Inflammatory macrophage treated with lipopolysaccharide for 4 hours (primary cell): Measurements from ENCODE around the gene SDR42E1.
"Not testable (repeated sequence)": the region's sequence is repeated elsewhere in the genome, so short reads cannot be mapped to it uniquely, and the experiment has no call there.

Experiments
- DNase-seq: peaks from one replicate; pipeline ENCODE4 v3.0.0-alpha.2; 2020

The SDR42E1 gene

GRCh38 chr16:82034981-82035612, 23.8 kb upstream of the SDR42E1 start, which contains the start of gene HSD17B2:
Gene HSD17B2 (plus strand): TSS chr16:82035253. CDS start chr16:82035425, 172 bp downstream.
- DNase-seq, result no peak

- DNase-seq, result no peak
These were observed 22.5 kb upstream of the SDR42E1 start for GRCh38 chr16:82033683-82034300.

DNA sequence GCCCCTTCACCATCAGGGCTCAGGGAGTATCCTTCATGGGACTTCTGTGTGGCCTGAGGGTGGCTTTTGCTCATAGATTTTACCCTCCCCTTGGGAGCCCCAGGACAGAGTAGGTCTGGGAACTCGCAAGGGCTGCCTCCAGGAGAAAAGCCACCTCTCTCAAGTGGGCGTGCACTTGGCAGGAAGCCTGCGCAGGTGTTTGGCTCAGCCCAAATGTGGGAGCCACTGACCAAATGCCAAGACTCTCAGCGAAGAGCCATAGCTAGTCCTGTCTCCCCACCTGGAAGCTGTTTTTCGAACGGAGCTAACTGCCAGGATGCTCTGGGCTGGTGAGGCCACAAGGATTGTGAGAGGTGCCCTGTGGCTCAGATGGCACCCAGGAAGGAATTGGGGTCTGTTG, 21.7 kb upstream of the SDR42E1 start:
- DNase-seq, result no peak

GRCh38 chr16:82031116-82032084, 20.1 kb upstream of the SDR42E1 start:
- peak; percentile 69 for DNase-seq

DNA sequence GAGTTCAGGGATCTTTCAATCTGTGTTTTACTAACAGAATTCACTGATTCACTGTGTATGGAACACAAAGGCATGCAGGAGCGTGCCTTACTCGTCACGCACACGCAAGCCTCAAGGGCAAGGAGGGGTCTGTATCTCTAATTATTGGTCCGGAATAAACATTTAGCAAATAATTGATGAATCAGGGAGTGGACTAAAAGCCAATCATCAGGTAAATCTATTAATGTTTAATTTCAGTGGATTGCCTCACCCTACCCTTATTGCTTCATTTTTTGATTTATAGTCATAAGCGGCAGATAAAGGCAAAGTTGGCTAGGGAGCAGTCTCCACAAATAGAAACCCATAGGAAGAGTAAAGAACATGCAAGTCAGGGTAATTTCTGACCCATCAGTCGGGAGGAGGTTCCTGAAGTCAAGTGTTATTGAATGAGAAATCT, 16.4 kb upstream of the SDR42E1 start:
- DNase-seq, result no peak

DNA sequence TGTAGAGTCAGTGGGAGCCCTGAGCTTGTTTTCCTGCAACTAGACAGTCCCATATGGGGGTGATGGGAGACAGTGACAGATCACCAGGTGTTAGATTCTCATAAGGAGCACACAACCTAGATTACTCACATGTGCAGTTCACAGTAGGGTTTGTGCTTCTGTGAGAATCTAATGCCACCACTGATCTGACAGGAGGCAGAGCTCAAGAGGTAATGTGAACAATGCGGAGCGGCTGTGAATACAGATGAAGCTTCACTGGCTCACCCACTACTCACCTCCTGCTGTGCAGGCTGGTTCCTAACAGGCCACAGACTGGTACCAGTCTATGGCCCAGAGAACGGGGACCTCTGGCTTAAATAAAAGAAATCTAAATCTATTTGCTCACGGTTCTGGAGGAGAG, 13.6 kb upstream of the SDR42E1 start:
- no peak for DNase-seq

- DNase-seq, result peak; percentile 36
These were observed 13.0 kb upstream of the SDR42E1 start for GRCh38 chr16:82024316-82024715.

GRCh38 chr16:82023206-82023605, 11.9 kb upstream of the SDR42E1 start:
- DNase-seq, result no peak

GRCh38 chr16:82020051-82020450, 8.8 kb upstream of the SDR42E1 start:
- no peak for DNase-seq

- DNase-seq, result no peak
These were observed 8.3 kb upstream of the SDR42E1 start for GRCh38 chr16:82019535-82019934.

GRCh38 chr16:82017911-82018568, 6.8 kb upstream of the SDR42E1 start:
- DNase-seq, result no peak

GRCh38 chr16:82016964-82017363, 5.7 kb upstream of the SDR42E1 start:
- DNase-seq, result no peak

- peak; percentile 31 for DNase-seq
These were observed 5.0 kb upstream of the SDR42E1 start for GRCh38 chr16:82016263-82016662.

- no peak for DNase-seq
These were observed 1.9 kb upstream of the SDR42E1 start for GRCh38 chr16:82013139-82013538.

DNA sequence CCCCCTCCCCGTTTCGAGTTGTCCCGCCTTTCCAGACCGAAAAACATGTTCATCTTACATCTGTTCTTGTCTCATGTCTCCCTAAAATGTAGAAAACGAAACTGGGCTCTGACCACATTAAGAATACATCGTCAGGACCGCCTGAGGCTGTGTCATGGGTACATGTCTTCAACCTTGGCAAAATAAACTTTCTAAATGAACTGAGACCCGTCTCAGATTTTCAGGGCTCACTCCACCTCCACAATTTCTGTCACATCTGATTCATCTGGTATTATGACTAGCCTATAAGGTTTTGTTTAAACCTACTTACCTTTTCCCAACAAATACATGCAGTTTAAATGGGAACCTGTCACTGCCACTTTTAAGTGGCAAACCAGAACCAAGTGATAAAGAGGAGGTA, 621 bp downstream of the SDR42E1 start:
- DNase-seq, result no peak

GRCh38 chr16:82009789-82010188, 1.5 kb downstream of the SDR42E1 start:
- not testable (repeated sequence) for DNase-seq

GRCh38 chr16:82008957-82009592, 2.2 kb downstream of the SDR42E1 start:
- no peak for DNase-seq

DNA sequence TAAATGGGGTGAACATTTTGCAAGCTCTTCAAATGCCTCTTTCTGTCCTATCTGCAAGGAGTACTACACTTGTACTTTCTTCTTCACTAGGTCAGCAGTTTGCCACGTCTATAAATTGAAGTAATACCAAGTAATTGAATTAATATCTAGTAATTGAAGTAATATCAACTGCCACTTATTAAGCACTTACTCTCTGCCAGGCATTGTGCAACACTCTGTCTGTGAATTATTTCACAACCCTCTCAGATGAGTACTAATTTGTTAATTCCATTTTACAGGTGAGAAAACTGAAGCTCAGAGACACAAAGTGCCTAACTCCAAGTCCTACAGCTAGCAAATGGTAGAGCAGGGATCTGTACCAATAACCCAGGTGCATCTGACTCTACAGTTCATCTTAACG, 4.1 kb downstream of the SDR42E1 start:
- no peak for DNase-seq

DNA sequence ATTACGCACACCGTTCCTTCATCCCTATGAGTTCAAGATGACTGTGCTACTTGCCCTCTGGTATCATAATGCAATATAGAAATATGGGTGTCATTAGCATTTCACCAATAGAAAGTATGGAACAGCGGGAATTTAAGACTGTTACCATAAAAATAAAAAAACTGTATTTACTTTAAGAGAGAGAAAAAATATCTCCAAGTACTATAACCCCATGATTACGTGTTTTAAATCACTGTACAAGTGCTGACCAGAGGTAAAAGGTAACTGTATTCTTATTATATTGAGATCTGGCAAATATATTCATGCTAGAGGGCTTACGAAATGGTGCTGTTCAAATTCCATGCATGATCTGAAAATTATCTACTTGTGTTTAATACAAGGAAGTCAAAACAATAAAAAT, 5.2 kb downstream of the SDR42E1 start:
- no peak for DNase-seq

DNA sequence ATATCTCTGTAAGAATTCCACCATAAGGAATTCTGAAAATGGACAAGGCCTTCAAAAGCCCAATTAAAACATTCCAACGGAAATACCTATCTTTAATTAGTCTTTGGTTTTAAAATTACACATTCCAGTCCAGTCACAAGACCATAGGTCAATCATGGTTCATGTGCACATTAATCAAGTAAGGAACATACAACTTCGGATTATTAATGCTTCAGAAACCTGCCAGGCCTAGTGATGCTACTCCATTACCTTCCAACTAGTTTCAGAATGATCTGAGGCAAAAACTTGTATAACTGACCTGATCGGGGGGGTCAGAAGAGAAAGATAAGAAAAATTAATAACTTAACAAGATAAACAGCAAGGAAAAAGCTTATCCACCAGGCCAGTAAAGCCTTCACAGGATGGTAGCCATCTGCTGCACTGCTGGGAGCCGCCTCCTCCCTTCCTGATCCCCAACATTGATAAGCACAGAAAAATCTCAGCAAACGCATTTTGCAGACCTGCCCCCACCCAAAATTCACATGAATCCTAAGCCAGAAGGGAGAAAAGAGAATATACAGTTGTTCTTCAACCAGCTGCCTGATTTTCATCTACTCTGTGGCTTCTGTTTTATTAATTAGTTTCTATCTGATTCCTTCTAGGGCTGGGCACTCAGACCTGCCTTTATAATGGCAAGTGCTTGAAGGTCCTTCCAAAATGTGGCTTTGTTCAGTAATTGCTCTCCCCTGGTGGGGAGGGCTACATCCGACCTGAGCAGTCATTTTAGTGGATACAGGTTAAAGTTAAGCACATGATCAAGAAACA, 6.0 kb downstream of the SDR42E1 start:
- no peak for DNase-seq

- DNase-seq, result no peak
These were observed 6.7 kb downstream of the SDR42E1 start for GRCh38 chr16:82004601-82005000.

- no peak for DNase-seq
These were observed 8.4 kb downstream of the SDR42E1 start for GRCh38 chr16:82002831-82003230.
